ENCODE measurements around the gene HNRNPLL. TPM values are rescaled to one million over a fixed set of nuclear protein-coding genes. Genes with fewer than 3 reads are reported as not detected.

HNRNPLL gene
- total and polyA plus RNA-seq, 2 of the 13 experiments (the other 11 are each of a cell fraction or from before 2014, with no cell fraction given): 49.4 to 103 TPM

DNA sequence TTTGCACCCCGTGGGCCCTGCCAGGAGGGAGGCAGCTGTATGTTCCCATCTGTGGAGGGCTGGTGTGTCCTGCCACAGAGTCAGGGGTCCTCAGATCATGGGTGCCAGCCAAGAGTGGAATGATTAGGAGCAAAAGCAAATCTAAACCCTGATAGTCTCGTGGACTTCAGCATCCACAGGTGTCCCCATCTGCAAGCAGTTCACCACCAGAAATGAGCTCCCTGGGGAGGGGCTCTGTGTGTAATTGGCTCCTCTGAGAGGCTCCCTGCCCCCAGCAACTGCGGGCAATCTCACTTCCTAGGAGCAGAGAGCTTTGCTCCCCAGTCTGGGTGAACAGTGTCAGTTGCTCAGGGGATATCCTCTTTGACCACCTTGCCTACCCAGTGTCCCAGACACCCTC is 78.1 kb downstream of the HNRNPLL start:
- Histone ChIP-seq H3K4me3 (replicated peaks in 1 of 3; ENCODE audit: insufficient read depth in 1 of 3, low read depth in 2 of 3, low read length in 3 of 3) (no peak overlapping the region), H4K20me1 (ENCODE audit: insufficient read depth, low read length) (no peaks in the 10 kb centered on the region), H3K9ac (ENCODE audit: insufficient read depth, low read depth, low read length) (no peak overlapping the region), H2AFZ (ENCODE audit: low read length) (no peak overlapping the region), H3K27ac (ENCODE audit: extremely low read length, insufficient read depth, low read length) (no peak overlapping the region), H3K4me1 (ENCODE audit: insufficient read depth, low read length) (peaks cover 47% of the 10 kb centered on the region), H3K4me2 (ENCODE audit: low read depth, low read length) (peak overlapping the region; percentile 9; the same call in 1 of the 2 replicates), H3K9me3 (ENCODE audit: low read length) (no peaks in the 10 kb centered on the region), H3K27me3 (ENCODE audit: control insufficient read depth in 1 of 2, insufficient read depth in 2 of 2, low read length in 2 of 2) (peaks cover 3 to 43% of the 10 kb centered on the region in 2 experiments; a peak in 4 of 5 replicates), H3K36me3 (replicated peaks in 1 of 2; ENCODE audit: control insufficient read depth in 1 of 2, insufficient read depth in 2 of 2, low read length in 2 of 2) (no peaks in the 10 kb centered on the region), H3K79me2 (ENCODE audit: insufficient read depth, low read length) (no peaks in the 10 kb centered on the region)
- no TSS peak for BruUV-seq (replicated peaks)
- ATAC-seq (peak; percentile 8), FAIRE-seq (no peak), DNase-seq (ENCODE audit: low spot score) (no peak)
- 9% methylated on average over 3 of the region's 3 CpGs for WGBS (ENCODE audit: low lambda C conversion rate)
- in situ Hi-C loops (cut with HindIII; ENCODE audit: extremely low pct_ligation_motif_present, low pct_unique_long_range_greater_than_20kb): no loop called here
- intact Hi-C loops (cut with micrococcal nuclease; ENCODE audit: unreplicated experiment): no loop called here
- CTCF ChIA-PET (ENCODE audit: low intra/inter-chr PET ratio, low total read pairs): no interaction called here
- POLR2A ChIA-PET: interaction anchor here (0.7 kb wide), 1 partner anchor 227 kb away, joined by 3 read pairs; the partner anchor contains the start of gene SRSF7
- TF ChIP-seq ZNF841 (CRISPR knock-in tag; IDR thresholded peaks at IDR 0.05; ENCODE audit: borderline replicate concordance) (no peak), ZNF335 (CRISPR knock-in tag; IDR thresholded peaks at IDR 0.05) (no peak), ATF3 (CRISPR knock-in tag; IDR thresholded peaks at IDR 0.05) (no peak), RARG (CRISPR knock-in tag; IDR thresholded peaks at IDR 0.05; ENCODE audit: low read depth) (no peak), ZIK1 (CRISPR knock-in tag; IDR thresholded peaks at IDR 0.05; ENCODE audit: borderline replicate concordance, low read depth) (no peak), KDM3A (CRISPR knock-in tag; IDR thresholded peaks at IDR 0.05; ENCODE audit: low read depth) (no peak), MED13 (CRISPR knock-in tag; IDR thresholded peaks at IDR 0.05) (no peak), ZNF747 (CRISPR knock-in tag; IDR thresholded peaks at IDR 0.05; ENCODE audit: borderline replicate concordance) (no peak), ZNF75D (CRISPR knock-in tag; IDR thresholded peaks at IDR 0.05; ENCODE audit: borderline replicate concordance) (no peak), ZNF746 (CRISPR knock-in tag; IDR thresholded peaks at IDR 0.05) (no peak), DBP (CRISPR knock-in tag; IDR thresholded peaks at IDR 0.05; ENCODE audit: not compliant biosample characterization) (no peak), ZNF121 (CRISPR knock-in tag; IDR thresholded peaks at IDR 0.05) (no peak), CHCHD3 (CRISPR knock-in tag; IDR thresholded peaks at IDR 0.05) (no peak), NR2F2 (IDR thresholded peaks at IDR 0.05; ENCODE audit: borderline replicate concordance, low read depth) (no peak), ZNF256 (CRISPR knock-in tag; conservative IDR thresholded peaks at IDR 0.05) (no peak), REPIN1 (CRISPR knock-in tag; IDR thresholded peaks at IDR 0.05; ENCODE audit: borderline replicate concordance, low read depth) (no peak)
- TF ChIP-seq, protein P1, sequence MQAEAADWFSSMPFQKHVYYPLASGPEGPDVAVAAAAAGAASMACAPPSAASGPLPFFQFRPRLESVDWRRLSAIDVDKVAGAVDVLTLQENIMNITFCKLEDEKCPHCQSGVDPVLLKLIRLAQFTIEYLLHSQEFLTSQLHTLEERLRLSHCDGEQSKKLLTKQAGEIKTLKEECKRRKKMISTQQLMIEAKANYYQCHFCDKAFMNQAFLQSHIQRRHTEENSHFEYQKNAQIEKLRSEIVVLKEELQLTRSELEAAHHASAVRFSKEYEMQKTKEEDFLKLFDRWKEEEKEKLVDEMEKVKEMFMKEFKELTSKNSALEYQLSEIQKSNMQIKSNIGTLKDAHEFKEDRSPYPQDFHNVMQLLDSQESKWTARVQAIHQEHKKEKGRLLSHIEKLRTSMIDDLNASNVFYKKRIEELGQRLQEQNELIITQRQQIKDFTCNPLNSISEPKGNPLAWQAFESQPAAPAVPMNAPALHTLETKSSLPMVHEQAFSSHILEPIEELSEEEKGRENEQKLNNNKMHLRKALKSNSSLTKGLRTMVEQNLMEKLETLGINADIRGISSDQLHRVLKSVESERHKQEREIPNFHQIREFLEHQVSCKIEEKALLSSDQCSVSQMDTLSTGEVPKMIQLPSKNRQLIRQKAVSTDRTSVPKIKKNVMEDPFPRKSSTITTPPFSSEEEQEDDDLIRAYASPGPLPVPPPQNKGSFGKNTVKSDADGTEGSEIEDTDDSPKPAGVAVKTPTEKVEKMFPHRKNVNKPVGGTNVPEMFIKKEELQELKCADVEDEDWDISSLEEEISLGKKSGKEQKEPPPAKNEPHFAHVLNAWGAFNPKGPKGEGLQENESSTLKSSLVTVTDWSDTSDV (CRISPR knock-in tag; IDR thresholded peaks at IDR 0.05): no peak
